ENCODE results near the gene TANGO6.
"Not testable (repeated sequence)": the region's sequence is repeated elsewhere in the genome, so short reads cannot be mapped to it uniquely, and the experiment has no call there.

Gene TANGO6

DNA sequence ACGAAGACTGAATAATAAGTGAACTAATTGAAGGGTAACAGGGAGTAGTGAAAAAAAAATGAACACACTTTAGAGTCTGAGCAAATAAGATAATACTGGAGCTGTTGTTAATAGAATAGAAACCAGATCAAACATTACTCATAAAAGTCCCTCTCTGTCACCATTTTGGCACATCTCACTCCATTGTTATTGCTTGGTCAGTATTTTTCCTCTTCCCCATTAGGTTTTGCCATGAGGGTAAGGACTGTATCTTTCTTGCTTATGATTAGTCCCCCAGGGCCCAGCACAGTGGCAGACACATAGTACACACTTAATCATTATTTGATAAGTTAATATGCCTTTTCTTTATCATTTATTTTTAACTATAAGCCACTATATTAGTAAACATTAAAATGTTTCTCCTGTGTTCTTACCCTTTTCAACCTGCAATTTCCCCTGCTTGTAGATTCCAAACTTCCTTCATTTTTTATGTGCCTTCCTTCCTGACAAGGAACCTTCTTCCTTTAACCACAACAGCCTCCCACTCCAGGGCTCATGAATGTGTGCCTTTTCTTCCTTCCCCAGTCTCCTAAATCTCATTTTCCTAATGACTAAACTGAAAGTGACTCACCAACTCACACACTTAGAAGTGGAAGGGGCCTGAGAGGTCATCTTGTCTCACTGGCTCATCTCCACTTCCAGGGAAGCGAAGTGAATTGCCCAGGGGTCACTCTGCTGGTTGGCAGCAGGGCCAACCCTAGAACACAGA lies 173.9 kb downstream of the TANGO6 start:
- DNase-seq, result no peak

DNA sequence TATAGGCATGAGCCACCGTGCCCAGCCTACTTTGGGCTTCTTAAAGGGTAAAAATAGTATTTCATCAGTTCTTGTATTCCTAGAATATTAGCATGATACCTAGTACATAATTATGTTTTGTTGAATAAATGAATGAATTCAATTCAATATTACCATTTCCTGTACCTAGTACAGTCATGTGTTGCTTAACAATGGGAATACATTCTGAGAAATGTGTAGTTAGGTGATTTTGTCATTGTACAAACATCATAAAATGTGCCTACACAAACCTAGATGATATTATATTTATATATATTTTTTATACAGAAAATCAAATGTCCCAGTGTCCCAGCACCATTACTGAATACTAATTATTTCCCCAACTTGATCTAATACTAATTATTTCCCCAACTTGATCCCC lies 176.5 kb downstream of the TANGO6 start:
- DNase-seq, result no peak

DNA sequence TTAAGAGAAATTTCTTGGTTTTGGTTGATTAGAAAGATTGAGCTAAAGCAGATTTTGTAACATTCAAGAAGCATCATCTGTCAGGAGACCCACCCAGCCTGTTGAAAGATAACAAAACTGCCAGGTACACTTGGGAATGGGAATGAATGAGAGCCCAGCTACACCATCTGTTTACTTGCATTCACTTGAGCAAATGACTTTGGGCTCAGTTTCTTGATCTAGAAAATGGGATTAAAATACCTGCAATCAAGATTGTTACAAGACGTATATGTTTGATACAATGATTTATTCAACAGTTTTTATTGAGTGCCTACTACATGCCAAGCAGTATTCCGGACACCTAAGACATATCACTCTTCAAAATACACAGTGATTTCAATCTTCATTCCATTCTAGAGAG lies 185.8 kb downstream of the TANGO6 start:
- no peak for DNase-seq

DNA sequence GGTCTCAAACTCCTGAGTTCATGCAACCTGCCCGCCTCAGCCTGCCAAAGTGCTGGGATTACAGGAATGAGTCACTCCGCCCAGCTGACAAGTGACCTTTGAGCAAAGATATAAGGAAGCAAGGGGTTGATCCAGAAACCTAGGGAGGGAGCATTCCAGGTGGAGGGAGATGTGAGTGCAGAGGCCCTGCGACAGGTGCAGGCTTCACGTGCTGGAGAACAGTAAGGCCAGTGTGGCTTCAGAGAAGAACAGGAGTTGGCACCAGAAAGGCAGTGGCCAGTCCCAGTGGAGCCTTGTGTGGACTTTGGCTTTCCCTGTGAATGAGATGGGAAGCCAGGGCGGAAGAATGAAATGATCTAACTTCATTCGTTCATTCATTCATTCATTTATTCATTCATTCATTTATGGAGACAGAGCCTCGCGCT lies 188.6 kb downstream of the TANGO6 start:
- no peak for DNase-seq

DNA sequence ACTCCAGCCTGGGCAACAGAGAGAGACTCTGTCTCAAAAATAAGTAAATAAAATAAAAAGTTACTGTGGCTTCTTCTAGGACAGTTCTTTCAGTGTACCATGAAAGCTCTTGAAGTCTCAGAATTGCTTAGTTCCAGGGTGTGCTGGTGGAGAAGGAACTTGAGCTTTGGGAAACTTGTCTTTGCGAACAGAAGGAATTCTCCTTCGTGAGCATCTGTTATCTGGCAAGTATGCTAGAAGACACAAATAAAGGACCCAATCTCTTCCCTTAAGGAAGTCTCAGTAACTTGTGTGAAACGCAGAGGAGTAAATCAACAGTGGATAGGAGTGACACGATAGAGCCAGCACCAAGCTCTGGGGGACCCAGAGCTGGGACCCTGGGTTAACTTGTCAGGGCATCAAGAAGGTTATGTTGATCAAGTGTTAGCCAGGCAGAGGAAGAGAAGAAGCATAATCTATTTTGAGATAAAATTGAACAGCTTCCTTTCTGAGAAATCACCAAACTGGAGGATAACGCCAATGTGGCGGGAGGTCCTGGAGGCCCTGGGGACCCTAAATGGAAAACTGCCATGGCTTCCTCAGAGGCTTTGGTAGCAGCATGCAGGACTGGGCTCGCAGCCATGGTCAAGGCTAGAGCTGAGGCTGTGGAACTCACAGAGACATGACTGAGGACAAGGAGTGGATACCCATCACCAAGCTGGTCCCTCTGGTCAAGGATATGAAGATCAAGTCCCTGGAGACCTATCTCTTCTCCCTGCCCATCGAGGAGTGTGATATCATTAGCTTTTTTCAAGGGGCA lies 190.0 kb downstream of the TANGO6 start:
- no peak for DNase-seq

DNA sequence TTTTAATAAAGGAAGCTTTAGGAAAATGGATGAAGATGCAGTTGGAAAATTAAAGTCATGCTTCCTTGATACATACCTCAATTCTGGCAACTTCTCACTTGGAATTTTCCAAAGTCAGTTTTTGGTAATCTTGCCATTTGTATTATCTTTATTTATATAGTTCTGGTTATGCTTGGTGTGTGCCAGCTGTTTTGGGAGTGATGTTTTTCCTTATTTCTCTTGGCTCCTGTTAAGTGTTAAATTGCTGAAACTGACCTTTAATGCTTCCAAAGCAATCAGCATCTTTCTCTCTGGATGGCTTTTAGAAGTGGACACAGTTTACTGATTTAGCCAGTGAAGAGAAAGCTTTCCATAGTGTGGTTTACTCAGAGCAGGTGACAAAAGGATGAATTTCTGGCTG lies 192.0 kb downstream of the TANGO6 start:
- DNase-seq, result no peak

DNA sequence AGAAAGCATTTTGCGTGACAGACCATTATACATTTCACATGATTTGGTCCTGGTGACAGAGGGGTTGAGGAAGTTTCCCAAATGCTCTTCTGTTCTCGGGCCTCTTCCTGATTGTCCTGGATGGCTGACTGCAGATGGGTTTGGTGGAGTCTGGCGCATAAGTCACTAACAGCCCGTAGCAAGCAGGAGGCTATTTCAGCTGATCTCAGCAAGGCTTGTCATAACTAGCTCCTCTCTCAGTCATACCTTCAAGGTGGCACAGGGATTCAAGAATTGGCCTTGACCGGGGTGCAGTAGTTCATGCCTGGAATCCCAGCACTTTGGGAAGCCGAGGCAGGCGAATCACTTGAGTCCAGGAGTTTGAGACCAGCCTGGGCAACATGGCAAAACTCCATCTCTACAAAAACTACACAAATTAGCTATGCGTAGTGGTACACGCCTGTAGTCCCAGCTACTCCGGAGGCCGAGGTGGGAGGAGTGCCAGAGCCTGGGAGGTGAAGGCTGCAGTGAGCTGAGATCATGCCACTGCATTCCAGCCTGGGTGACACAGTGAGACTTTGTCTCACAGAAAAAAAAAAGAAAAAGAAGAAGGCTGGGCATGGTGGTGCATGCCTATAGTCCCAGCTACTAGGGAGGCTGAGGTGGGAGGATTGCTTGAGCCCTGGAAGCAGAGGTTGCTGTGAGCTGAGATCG lies 193.2 kb downstream of the TANGO6 start:
- DNase-seq, result no peak

DNA sequence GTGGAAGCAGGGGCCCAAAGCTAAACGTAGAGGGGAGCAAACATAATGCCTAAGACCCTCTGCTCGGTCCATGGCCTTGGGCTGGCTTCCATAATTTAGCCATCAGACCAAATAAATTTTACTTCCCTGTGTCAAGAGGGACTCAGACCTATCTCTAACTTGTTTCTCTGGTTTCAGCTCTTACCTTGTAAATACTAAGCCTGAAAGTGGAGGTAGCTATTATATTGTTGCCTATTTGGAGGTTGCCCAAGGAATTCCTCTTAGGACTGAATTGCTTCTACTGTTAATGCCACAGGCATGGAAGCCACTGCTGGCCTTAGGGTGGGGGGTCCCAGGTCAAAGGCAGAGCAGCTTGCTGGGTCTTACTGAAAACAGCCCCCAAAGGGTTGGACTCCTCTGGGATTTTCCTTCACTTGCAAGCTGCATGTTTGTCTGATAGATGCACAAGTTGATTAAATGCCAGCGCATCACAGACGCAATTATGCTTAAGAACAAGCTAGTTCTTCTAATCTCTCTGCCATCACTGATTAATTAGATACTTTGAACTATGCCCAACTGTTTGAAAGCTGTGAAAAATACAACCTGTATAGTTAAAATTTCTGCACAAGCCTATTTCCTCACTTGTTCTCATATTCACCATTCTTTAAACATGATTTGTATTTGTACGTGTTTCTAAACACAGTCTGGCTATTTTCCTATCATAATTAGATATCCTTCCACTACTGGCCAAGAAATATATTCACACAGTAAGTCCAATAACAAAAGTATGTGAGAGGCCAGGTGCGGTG lies 194.2 kb downstream of the TANGO6 start:
- no peak for DNase-seq

DNA sequence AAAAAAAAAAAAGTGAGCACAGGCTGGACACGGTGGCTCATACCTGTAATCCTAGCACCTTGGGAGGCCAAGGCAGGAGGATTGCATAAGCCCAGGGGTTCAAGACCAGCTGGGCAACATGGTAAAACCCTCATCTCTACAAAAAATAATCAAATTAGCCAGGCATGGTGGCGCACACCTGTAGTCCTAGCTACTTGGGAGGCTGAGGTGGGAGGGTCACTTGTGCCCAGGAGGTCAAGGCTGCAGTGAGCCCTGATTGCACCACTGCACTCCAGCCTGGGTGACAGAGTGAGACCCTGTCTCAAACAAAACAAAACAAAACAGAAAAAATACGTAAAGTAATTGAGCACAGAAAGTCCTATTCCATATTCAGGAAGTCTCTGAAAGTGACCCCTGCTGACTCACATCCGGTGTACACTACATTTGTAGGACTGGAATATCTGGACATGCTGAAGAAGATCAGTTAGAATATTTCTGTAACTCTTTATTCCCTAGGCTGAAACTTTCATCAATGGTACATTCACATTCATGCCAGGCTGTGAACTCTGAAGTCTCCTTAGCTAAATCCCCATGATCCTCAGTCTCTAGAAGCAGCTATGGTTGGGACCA lies 196.1 kb downstream of the TANGO6 start:
- DNase-seq, result no peak

DNA sequence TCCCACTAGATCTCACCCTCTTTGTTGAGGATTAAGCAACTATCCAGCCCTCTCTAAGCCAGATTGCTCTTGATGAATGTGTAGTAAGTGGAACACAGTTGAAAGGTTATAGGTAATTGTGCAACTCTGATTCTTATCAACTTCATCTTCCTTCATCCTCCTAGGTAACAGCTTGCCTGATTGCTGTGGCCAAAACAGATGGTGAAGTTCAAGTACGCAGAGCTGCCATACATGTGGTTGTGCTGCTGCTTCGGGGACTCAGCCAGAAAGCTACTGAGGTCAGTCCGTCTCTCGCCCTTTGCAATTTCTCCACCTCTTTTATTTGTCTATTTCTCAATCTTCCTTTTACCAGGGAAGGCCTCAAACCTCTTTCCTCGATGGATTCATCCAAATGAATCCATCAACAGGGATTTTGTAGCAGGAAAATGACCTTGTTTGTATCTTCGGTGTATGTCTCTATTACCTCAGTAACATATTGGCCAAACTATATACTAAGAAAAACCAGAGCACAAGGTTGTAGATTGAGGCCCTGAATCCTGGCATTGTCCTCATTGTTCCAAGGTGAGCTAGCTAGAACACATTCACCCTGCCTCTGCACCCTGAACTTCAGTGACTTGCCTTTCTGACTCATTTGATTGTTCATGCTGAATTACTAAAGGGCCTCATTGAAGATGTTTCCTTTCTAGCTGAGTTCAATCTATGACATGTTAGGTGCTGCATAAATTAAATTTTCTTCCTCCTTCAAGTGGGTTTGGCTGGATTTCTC lies 197.0 kb downstream of the TANGO6 start:
- DNase-seq, result no peak

DNA sequence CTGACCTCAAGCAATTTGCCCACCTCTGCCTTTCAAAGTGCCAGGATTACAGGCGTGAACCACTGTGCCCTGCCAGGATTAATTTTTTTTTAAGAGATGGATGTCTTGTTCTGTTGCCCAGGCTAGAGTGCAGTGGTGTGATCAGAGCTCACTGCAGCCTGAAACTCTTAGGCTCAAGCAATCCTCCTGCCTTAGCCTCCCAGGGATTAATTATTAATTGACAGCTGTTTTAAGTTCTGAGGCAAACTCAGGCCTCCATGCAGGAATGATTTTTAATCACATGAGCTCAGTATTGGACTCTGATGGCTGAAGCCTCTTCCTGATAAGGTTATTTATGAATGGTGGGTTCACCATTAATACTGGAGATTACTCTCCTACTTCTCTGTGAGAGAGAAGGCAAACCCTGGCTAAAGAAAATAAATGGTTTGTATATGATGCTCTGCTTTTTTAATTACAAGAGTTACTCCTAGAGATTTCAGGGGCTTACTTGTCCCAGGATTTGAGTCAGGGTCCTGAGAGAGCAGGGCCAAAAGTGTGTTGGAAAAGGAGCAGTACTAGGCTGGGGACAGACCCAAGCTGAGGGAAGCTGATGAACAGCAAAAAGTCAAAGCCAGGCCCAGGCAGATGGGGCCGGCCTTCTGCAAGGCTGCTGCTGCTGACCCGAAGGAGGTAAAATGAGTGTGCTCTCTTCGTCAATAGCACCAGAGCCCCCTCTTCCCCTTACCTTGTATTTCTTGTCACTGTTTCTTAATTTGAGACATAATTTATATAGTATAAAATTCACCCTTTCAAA lies 205.2 kb downstream of the TANGO6 start:
- no peak for DNase-seq

DNA sequence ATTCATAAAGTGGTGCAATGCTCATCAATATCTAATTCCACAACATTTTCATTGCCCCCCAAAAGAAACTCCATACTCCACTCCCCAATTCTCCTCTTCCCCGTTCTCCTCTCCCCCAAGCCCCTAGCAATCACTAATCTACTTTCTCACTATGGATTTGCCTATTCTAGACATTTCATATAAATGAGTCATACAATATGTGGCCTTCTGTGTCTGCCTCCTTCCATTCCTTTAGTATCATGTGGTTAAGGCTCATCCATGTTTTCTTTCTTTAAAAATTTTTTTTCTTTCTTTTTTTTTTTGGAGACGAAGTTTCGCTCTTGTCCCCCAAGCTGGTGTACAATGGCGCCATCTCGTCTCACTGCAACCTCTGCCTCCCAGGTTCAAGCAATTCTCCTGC lies 205.8 kb downstream of the TANGO6 start:
- DNase-seq, result no peak

DNA sequence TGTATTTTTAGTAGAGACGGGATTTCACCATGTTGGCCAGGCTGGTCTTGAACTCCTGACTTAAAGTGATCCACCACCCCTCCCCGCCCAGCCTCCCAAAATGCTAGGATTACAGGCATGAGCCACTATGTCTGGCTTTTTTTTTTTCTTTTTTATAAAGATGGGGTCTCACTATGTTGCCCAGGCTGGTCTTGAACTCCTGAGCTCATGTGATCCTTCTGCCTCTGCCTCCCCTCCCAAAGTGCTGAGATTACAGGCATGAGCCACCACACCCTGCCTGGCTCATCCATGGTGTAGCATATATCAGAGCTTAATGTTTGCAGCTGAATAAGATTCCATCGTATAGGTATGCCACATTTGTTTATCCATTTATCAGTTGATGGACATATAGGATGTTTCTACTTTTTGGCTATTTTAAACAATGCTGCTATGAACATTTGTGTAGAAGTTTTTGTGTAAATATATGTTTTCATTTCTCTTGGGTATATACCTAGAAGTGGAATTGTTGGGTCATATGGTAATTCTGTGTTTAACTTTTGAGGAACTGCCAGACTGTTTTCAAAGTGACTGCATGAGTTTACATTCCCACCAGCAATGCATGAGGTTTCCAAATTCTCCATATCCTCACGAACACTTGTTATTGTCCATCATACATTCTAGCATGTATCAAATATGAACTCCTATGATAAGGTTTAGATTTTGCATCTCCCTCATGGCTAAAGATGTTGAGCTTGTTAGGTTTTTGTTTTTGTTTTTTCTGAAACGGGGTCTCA lies 206.5 kb downstream of the TANGO6 start:
- DNase-seq, result no peak

DNA sequence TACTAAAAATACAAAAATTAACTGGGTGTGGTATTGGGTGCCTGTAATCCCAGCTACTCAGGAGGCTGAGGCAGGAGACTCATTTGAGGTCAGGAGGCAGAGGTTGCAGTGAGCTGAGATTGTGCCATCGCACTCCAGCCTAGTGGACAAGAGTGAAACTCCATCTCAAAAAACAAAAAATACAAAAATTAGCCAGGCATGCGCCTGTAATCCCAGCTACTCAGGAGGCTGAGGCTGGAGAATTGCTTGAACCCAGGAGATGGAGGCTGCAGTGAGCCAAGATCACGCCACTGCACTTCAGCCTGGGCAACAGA lies 208.1 kb downstream of the TANGO6 start:
- not testable (repeated sequence) for DNase-seq

DNA sequence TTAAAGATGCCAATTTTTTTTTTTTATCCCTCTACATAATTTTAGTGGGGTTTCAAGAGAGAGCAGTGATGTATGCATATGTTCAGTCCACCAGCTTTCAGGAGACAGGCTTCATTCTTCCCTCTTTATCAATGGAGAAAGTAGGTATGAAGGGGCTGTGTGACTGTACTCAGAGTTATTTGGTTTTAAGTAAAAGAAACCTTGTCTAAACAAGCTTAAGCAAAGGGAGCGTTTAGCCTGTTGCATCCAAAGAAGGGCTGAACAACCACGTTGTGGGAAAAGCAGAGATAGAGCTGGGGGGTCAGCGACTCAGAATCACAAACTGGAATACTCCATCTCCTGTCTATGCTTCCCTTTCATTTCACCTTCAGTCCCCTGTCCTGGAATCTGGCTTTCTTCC lies 211.7 kb downstream of the TANGO6 start:
- no peak for DNase-seq

DNA sequence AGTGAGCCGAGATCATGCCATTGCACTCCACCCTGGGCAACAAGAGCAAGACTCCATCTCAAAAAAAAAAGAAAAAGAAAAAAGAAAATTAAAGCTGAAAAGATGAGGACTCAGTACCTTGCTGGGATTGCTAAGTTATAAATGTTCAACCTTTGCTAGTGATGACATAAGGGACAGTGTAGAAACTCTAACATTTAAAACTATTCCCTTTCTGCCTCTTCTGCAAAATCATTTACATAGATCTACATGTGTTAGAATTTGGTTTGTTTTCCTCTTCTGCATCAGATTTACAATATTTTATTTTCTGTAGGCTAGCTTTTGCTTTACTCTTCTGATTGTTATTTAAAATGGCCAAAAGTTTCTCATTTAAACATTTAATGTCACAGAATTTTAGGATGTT lies 212.6 kb downstream of the TANGO6 start:
- DNase-seq, result no peak

DNA sequence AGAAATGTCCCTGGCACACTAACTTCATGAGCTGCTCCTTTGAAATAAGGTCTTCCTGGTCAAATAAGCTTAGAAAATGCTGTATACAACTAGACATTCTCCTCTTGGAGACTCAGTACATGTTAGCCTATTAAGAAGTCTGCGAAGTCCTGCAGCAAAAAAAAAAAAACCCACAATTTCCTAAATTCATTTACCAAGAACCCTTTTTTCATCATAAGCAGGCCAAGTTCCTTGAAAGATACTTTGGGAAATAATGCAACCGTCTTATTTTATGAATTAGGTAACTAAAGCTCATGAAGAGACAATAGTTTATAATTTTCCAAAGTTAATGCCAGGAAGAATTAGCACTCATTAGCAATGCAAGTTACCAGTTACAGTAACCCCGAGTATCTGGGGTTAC lies 213.1 kb downstream of the TANGO6 start:
- no peak for DNase-seq

DNA sequence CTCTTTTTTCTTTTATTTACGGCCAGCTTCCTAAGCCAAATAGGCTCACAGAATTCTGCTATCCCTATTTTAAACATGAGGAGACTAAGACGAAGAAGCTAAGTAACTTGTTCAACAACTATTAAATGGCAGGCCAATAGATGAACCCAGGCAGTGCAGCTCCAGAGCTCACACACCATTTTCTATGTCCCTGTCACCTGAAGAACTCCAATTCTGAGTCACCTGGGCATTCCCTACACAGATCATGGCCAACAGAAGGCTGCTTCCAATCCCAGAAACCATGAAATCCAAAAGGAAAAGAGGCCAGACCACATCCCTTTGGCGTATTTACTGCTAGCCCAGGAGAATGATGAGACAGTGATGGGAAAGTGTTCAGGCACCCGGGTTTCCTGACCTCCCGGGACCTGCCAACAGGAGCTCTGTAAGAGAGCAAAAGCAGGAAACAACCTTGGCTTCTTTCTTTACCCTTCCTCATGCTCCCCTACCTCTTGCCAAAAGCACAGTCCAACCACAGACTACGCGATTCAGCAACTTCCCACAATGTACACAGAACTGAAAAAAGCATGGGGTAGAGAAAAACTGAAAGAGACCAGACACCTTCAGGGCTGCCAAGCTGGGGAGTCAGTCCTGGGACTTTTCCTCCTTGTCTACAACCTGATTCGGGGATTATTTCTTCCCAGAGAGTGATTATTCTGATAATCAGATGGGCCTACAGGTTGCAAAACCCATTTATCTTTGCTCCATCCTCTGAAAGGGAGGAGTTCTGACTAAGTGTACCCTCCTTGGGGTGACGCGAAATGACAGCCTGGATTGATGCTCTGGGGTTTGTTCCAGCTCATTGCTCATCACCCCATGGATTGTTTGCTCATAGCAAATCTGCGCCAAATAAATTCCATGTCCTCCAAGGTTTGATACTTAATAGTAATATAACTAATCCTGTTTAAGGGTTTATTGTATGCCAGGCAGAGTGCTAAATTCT lies 214.4 kb downstream of the TANGO6 start:
- DNase-seq, result no peak

DNA sequence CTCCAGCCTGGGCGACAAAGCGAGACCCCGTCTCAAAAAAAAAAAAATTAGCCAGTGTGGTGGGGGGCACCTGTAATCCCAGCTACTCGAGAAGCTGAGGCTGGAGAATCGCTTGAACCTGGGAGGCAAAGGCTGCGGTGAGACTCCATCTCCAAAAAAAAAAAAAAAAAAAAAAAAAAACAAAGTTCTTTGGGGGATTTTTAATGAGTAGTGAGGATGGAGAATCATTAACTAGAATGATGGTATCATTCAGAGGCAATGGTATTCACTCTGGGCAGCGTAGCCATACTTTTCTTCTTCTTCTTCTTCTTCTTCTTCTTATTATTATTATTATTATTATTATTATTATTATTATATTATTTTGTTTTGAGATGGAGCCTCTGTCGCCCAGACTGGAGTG lies 220.2 kb downstream of the TANGO6 start:
- not testable (repeated sequence) for DNase-seq

Data from NCI-H1105 (cell line).